ENCODE data around the gene ZNF22.

The ZNF22 gene

DNA sequence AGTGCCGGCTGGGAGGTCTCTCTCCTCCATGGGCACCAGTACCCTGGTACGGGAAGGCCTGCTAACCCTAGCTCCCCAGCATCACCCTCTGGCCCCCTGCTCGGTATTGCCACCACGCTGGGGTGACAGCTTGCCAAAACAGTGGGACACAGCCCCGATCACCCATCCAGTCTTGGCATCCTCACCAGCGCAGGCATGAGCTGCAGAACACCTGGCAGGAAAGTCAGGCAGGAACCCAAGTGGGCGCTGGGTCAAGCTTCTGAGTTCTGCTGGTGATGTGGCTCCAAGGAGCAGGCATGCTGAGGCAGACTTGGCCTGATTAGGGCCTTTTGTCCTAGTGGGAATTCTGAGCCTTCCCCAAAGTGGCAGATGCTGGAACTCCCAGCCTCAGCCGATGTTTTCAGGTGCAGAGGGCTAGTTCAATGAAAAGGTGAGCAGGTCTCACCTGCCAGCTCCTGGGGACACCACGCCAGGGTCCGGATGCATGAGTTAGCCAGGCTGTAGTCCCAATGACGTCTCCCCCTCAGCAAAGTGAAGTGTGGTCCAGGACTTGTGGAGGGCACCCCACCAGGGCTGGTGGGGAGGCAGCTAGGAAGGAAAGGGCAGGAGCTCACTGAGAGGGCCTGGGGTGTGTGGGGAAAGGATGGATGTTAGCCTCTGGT, 8.5 kb upstream of the ZNF22 start:
- DNase-seq (ENCODE audit: low read depth): no peak
- H3K4me3 ChIP-seq (ENCODE audit: low read depth, low read length): no peak overlapping the region
- TF ChIP-seq, protein P1, sequence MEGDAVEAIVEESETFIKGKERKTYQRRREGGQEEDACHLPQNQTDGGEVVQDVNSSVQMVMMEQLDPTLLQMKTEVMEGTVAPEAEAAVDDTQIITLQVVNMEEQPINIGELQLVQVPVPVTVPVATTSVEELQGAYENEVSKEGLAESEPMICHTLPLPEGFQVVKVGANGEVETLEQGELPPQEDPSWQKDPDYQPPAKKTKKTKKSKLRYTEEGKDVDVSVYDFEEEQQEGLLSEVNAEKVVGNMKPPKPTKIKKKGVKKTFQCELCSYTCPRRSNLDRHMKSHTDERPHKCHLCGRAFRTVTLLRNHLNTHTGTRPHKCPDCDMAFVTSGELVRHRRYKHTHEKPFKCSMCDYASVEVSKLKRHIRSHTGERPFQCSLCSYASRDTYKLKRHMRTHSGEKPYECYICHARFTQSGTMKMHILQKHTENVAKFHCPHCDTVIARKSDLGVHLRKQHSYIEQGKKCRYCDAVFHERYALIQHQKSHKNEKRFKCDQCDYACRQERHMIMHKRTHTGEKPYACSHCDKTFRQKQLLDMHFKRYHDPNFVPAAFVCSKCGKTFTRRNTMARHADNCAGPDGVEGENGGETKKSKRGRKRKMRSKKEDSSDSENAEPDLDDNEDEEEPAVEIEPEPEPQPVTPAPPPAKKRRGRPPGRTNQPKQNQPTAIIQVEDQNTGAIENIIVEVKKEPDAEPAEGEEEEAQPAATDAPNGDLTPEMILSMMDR (IDR thresholded peaks at IDR 0.05; ENCODE audit: low read depth, low read length, missing control alignments): no peak

DNA sequence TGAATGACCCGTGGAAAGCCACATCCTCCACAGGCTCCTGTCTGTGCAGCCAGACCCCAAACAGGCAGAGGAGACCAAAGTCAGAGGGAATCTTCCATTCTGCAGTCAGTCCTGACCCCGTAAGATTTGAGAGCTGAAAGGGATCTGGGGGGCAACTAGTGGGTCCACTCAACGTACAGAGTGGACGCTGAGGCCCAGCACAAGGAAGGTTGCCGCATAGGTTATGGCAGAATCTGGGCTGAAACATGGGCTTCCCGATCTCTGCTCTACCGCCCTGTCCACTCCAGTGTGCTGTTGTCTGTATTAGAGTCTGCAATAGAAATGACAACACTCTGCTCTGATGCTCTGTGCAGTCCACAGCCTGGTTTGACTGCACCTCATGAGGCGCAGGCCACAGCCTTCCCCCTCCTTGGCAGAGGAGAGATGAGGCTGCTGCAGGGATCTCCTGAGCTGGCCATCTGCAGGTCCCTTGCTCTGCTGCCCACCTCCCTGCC, 7.9 kb upstream of the ZNF22 start:
- H3K4me3 ChIP-seq (ENCODE audit: low read depth, low read length): no peak overlapping the region
- TF ChIP-seq, protein P1 (IDR thresholded peaks at IDR 0.05; ENCODE audit: low read depth, low read length, missing control alignments): no peak
- no peak for DNase-seq (ENCODE audit: low read depth)

DNA sequence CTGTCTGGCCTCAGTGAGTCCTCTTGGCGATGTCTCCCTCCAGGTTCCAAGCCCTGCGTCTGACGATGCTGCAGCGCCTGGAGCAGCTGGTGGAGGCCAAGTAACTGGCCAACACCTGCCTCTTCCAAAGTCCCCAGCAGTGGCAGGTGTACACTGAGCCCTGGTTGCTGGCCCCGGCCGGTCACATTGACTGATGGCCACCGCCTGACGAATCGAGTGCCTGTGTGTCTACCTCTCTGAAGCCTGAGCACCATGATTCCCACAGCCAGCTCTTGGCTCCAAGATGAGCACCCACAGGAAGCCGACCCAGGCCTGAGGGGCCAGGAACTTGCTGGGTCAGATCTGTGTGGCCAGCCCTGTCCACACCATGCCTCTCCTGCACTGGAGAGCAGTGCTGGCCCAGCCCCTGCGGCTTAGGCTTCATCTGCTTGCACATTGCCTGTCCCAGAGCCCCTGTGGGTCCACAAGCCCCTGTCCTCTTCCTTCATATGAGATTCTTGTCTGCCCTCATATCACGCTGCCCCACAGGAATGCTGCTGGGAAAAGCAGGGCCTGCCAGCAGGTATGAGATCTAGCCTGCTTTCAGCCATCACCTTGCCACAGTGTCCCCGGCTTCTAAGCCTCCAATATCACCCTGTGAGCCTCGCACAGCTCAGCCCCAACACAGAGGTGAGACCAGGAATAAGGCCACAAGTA, 7.3 kb upstream of the ZNF22 start:
- TF ChIP-seq, protein P1 (IDR thresholded peaks at IDR 0.05; ENCODE audit: low read depth, low read length, missing control alignments): no peak
- no peak for DNase-seq (ENCODE audit: low read depth)
- no peak overlapping the region for H3K4me3 ChIP-seq (ENCODE audit: low read depth, low read length)

DNA sequence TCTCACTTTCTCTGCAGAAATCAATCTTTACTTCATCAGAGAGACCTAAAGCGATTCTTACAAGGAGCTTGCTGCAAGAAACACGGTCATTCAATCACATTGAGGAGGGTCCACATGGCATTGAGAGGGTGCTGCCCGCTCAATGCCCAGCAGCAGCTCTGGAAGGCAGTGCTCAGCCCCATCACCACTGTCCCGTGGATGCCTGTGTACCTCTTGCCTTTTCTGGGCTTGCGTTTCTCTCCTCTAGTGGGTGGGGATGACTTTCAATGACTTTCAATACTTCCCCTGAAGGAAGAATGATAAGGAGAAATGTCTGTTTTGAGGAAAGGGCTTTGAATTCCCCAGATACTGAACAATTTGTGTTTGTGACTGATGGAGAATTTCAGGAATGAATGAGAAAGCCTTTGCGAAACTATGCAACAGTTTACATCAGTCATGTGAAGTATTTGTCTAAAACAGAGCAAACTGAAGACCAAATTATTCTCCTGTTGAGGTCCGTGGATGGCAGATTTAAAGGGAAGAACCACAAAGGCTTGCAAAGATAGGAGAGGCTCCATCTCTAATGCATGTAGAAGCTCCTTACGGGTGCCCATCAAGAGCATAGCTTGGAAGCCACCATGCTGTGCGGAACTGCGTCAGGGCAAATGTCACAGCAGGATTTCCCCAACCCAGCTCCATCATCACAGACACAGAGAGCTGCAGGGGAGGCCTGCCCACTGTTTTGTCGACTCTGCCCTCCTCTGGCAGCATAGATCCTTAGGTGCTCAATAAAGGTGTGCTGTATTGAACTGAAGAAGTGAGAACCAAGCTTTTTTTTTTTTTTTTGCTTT, 6.6 kb upstream of the ZNF22 start:
- H3K4me3 ChIP-seq (ENCODE audit: low read depth, low read length): no peak overlapping the region
- no peak for DNase-seq (ENCODE audit: low read depth)
- TF ChIP-seq, protein P1 (IDR thresholded peaks at IDR 0.05; ENCODE audit: low read depth, low read length, missing control alignments): no peak

DNA sequence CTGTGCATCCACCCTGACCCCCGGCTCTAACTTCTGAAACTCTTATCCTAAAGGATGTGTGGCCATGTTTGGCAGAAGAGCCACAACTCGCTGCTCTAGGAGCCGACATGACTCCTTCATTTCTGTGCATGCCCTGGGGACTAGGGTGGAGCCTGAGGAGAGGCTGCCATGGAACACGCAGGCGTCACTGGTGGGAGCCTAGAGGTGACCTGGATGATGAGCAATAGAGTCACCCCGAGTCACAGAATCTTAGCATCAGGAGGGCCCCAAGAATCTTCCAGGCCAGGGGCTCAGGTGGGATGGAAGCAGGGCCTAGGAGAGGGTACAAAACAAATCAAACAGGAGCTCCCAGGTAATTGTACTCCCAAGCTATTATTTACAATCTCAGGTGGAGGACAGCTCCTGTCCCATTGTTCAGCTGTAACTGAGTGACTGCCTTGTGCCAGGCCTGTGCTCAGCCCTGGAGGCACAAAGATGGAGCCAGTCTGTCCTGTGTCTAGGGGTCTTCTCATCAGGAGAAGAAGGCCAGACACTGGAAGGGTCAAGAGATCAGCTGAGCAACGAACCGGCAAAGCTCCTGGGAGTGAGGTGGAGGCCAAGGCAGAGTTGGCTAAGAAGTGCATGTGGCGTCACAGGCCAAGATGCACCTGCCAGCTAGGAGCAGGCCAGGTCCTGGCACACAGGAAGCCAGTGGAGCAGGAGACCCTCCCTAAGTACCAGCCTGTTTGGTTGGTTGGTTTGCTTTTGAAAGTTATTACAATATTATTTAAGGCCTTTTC, 5.8 kb upstream of the ZNF22 start:
- no peak for DNase-seq (ENCODE audit: low read depth)
- TF ChIP-seq, protein P1 (IDR thresholded peaks at IDR 0.05; ENCODE audit: low read depth, low read length, missing control alignments): no peak

DNA sequence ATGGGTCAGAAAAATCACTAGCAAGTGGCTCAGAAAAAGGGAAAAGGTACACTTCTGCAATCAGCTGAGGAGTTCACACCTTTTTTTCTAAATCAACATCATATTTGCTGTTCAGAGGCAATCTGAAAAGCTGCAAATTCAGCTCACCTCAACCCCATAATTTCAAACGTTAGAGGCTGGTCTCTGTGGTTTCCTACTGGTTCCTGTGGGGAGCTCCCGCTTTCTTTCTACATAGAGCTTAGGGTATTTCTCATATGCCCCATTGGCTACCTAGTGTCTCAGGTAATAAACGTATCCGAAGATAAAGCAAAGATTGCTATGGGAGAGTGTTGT, 5.2 kb upstream of the ZNF22 start:
- TF ChIP-seq, protein P1 (IDR thresholded peaks at IDR 0.05; ENCODE audit: low read depth, low read length, missing control alignments): no peak
- no peak overlapping the region for H3K4me3 ChIP-seq (ENCODE audit: low read depth, low read length)
- no peak for DNase-seq (ENCODE audit: low read depth)

More for the DNA sequence above, 5.8 kb upstream of the ZNF22 start:
- no peak overlapping the region for H3K4me3 ChIP-seq (ENCODE audit: low read depth, low read length)

Measured in GM12864 (cell line).